IMR-90 (cell line): ENCODE measurements around the gene TEX2. TPM values are rescaled to one million over a fixed set of nuclear protein-coding genes. Genes with fewer than 3 reads are reported as not detected.

Source experiments
- ATAC-seq: fragments of 200-7000 bp; cut with Tn5 transposase; 2 replicates; pipeline ENCODE4 v1.9.1; 2020; ENCODE audit warnings: low read depth, mild to moderate bottlenecking, moderate library complexity
- Bru-seq: library from RNA; stranded (reverse); fragments of 400-500 nt; gene quantifications from one replicate; lab custom pipeline; 2021; lab: Mats Ljungman, UMichigan
- BruChase-seq, 2 experiments: library from RNA; stranded (reverse); fragments of 400-500 nt; gene quantifications; one replicate each; lab custom pipeline; 2021; lab: Mats Ljungman, UMichigan
- BruUV-seq: library from RNA; stranded (reverse); fragments of 400-500 nt; replicated peaks from 2 replicates; lab custom pipeline; 2021; lab: Mats Ljungman, UMichigan
- CTCF ChIA-PET: fragments of 300-600 bp; formaldehyde crosslinking; extraction: SDS; loops from one replicate; lab custom pipeline; 2021; ENCODE audit warnings: antibody characterized with exemption; lab: Yijun Ruan, JAX
- POLR2A ChIA-PET: fragments of 300-600 bp; sonication (Branson Sonifier 250); formaldehyde crosslinking; loops from one replicate; lab custom pipeline; 2022; ENCODE audit warnings: antibody characterized with exemption; ENCODE audit not compliant: unreplicated experiment; lab: Charles Lee
- DNase-seq: peaks from one replicate; pipeline ENCODE4 v3.0.0; 2013
- H2AFZ ChIP-seq: replicated peaks from 2 replicates; pipeline ENCODE3; 2013; ENCODE audit warnings: low read length, mild to moderate bottlenecking; ENCODE audit not compliant: poor library complexity
- H2AK5ac ChIP-seq: 2 replicates; pipeline ENCODE4 v1.6.1; 2013; ENCODE audit warnings: low read depth, low read length, inconsistent platforms
- H2AK9ac ChIP-seq: replicated peaks from 2 replicates; pipeline ENCODE3; 2013; ENCODE audit warnings: mild to moderate bottlenecking, low read depth, low read length, moderate library complexity; ENCODE audit not compliant: poor library complexity
- H2BK120ac ChIP-seq: 2 replicates; pipeline ENCODE4 v1.6.1; 2013; ENCODE audit warnings: low read depth, low read length, inconsistent platforms
- H2BK15ac ChIP-seq: 3 replicates; pipeline ENCODE4 v1.6.1; 2013; ENCODE audit warnings: low read depth, low read length, inconsistent platforms
- H2BK20ac ChIP-seq: 2 replicates; pipeline ENCODE4 v1.6.1; 2013; ENCODE audit warnings: low read depth, mild to moderate bottlenecking, inconsistent platforms, low read length, moderate library complexity
- H2BK5ac ChIP-seq: 2 replicates; pipeline ENCODE4 v1.6.1; 2013; ENCODE audit warnings: mild to moderate bottlenecking, low read depth, low read length, inconsistent platforms; ENCODE audit not compliant: poor library complexity, severe bottlenecking
- H3K14ac ChIP-seq: replicated peaks from 2 replicates; pipeline ENCODE4 v1.6.1; 2013; ENCODE audit warnings: low read depth, low read length, inconsistent platforms
- H3K18ac ChIP-seq: 2 replicates; pipeline ENCODE4 v1.6.1; 2013; ENCODE audit warnings: low read depth, low read length, control low read depth
- H3K23ac ChIP-seq: 2 replicates; pipeline ENCODE4 v1.6.1; 2013; ENCODE audit warnings: low read depth, low read length, inconsistent platforms
- H3K27ac ChIP-seq: 2 replicates; pipeline ENCODE4 v1.5.1; 2013; ENCODE audit warnings: mild to moderate bottlenecking, control low read depth, low read length; ENCODE audit not compliant: insufficient read depth
- H3K27me3 ChIP-seq: 2 replicates; pipeline ENCODE4 v1.6.1; 2013; ENCODE audit warnings: low read length; ENCODE audit not compliant: control insufficient read depth, insufficient read depth
- H3K36me3 ChIP-seq: 2 replicates; pipeline ENCODE4 v1.6.1; 2013; ENCODE audit warnings: low read length, mixed read lengths; ENCODE audit not compliant: control insufficient read depth, insufficient read depth
- H3K4ac ChIP-seq: 2 replicates; pipeline ENCODE4 v1.6.1; 2013; ENCODE audit warnings: low read depth, low read length, inconsistent platforms
- H3K4me1 ChIP-seq: 2 replicates; pipeline ENCODE4 v1.6.1; 2013; ENCODE audit warnings: low read length, mixed read lengths; ENCODE audit not compliant: control insufficient read depth, insufficient read depth
- H3K4me2 ChIP-seq: 2 replicates; pipeline ENCODE4 v1.6.1; 2013; ENCODE audit warnings: low read depth, mild to moderate bottlenecking, control low read depth, low read length, moderate library complexity
- H3K4me3 ChIP-seq: 2 replicates; pipeline ENCODE4 v1.5.1; 2013; ENCODE audit warnings: low read depth, mild to moderate bottlenecking, control low read depth, low read length, moderate library complexity; ENCODE audit not compliant: insufficient read depth
- H3K56ac ChIP-seq: 2 replicates; pipeline ENCODE4 v1.6.1; 2013; ENCODE audit warnings: low read length, inconsistent platforms; ENCODE audit not compliant: insufficient read depth; ENCODE audit errors: extremely low read depth
- H3K79me1 ChIP-seq, 2 experiments: 2 replicates each; pipeline ENCODE4 v1.6.1; 2013; ENCODE audit warnings: low read length in 2 of 2, inconsistent platforms in 1 of 2, low read depth in 1 of 2
- H3K9ac ChIP-seq: 2 replicates; pipeline ENCODE4 v1.6.1; 2013; ENCODE audit warnings: low read depth, low read length, control low read depth
- H3K9me1 ChIP-seq: 2 replicates; pipeline ENCODE4 v1.6.1; 2013; ENCODE audit warnings: low read length, inconsistent platforms; ENCODE audit not compliant: insufficient read depth
- H3K9me3 ChIP-seq: 2 replicates; pipeline ENCODE4 v1.6.1; 2013; ENCODE audit warnings: low read length; ENCODE audit not compliant: control insufficient read depth, insufficient read depth
- H4K20me1 ChIP-seq: 2 replicates; pipeline ENCODE4 v1.6.1; 2013; ENCODE audit warnings: low read length, inconsistent platforms; ENCODE audit not compliant: insufficient read depth
- H4K5ac ChIP-seq: 2 replicates; pipeline ENCODE4 v1.6.1; 2013; ENCODE audit warnings: mild to moderate bottlenecking, low read depth, low read length, control low read depth
- H4K8ac ChIP-seq, 2 experiments: 2 replicates each; pipeline ENCODE4 v1.6.1; 2013; ENCODE audit warnings: low read depth in 2 of 2, low read length in 2 of 2, control low read depth in 1 of 2, inconsistent platforms in 1 of 2
- H4K91ac ChIP-seq: 2 replicates; pipeline ENCODE4 v1.6.1; 2013; ENCODE audit warnings: low read depth, low read length, inconsistent platforms; ENCODE audit not compliant: insufficient read depth
- CEBPB ChIP-seq: IDR thresholded peaks from 2 replicates; pipeline ENCODE4 v1.6.1; 2012; ENCODE audit warnings: low read depth, low read length, improper control_type of control experiment
- ELK1 ChIP-seq: fragments of 150-350 bp; IDR thresholded peaks from 2 replicates; pipeline ENCODE4 v1.6.1; 2016; ENCODE audit warnings: low read depth, mild to moderate bottlenecking, low read length, moderate library complexity, borderline replicate concordance
- FOS ChIP-seq: fragments of 150-350 bp; IDR thresholded peaks from 2 replicates; pipeline ENCODE4 v1.6.1; 2016; ENCODE audit warnings: low read depth, low read length
- MAZ ChIP-seq: IDR thresholded peaks from 2 replicates; pipeline ENCODE4 v1.6.1; 2012; ENCODE audit warnings: low read depth, mild to moderate bottlenecking, low read length, improper control_type of control experiment, moderate library complexity, borderline replicate concordance
- MXI1 ChIP-seq: IDR thresholded peaks from 2 replicates; pipeline ENCODE4 v1.6.1; 2012; ENCODE audit warnings: low read depth, mild to moderate bottlenecking, low read length, moderate library complexity, borderline replicate concordance
- NFE2L2 ChIP-seq: fragments of 150-350 bp; IDR thresholded peaks from 2 replicates; pipeline ENCODE4 v1.6.1; 2016; ENCODE audit warnings: low read depth, mild to moderate bottlenecking, low read length
- POLR2A ChIP-seq: IDR thresholded peaks from 2 replicates; pipeline ENCODE4 v1.6.1; 2012; ENCODE audit warnings: mild to moderate bottlenecking, low read depth, low read length
- RCOR1 ChIP-seq: IDR thresholded peaks from 2 replicates; pipeline ENCODE4 v1.6.1; 2012; ENCODE audit warnings: mild to moderate bottlenecking, low read length, improper control_type of control experiment; ENCODE audit not compliant: insufficient replicate concordance
- SMC3 ChIP-seq: fragments of 150-350 bp; IDR thresholded peaks from 2 replicates; pipeline ENCODE4 v1.6.1; 2016; ENCODE audit warnings: low read depth, mild to moderate bottlenecking, antibody characterized with exemption, low read length, moderate library complexity
- WGBS, 2 experiments: methylation state at CpG; one replicate each; pipeline versions ENCODE4 v1.1.5 to v1.1.7; 2013; ENCODE audit warnings: missing lambda C conversion rate in 2 of 2; ENCODE audit not compliant: insufficient read length in 1 of 2; ENCODE audit errors: extremely low coverage in 2 of 2; 5-methylcytosine and 5-hydroxymethylcytosine counted together
- dilution Hi-C: fragments of 300-500 bp; cut with HindIII; formaldehyde crosslinking; loops from one replicate; pipeline ENCODE4 v1.14.3; 2018; ENCODE audit warnings: low sequenced_read_pairs; ENCODE audit not compliant: unreplicated experiment
- in situ Hi-C: fragments of 300-500 bp; cut with MboI; formaldehyde crosslinking; loops from 3 replicates; pipeline ENCODE4 v1.14.3; 2019; ENCODE audit warnings: low sequenced_read_pairs, inconsistent platforms, mixed read lengths
- intact Hi-C: fragments of 100-400 bp; cut with micrococcal nuclease; formaldehyde crosslinking; loops from 2 replicates; pipeline ENCODE4 v1.10.0; 2022
- long read RNA-seq: library from polyadenylated mRNA; unstranded; transcript quantifications from one replicate; pipeline ENCODE4 v2.0.0, GENCODE V29; 2021; ENCODE audit not compliant: unreplicated experiment
- polyA plus RNA-seq, 3 experiments: library from polyadenylated mRNA; depleted of rRNA; stranded (reverse); fragments of >200 nt; gene quantifications; 2 replicates each; pipeline ENCODE4 v1.2.3, GENCODE V29; 2012; ENCODE audit warnings: low replicate concordance in 1 of 3
- total RNA-seq: library from RNA; depleted of rRNA; stranded (reverse); fragments of >200 nt; gene quantifications from 2 replicates; pipeline ENCODE4 v1.2.3, GENCODE V29; 2012; rRNA removed

TEX2 gene, protein sequence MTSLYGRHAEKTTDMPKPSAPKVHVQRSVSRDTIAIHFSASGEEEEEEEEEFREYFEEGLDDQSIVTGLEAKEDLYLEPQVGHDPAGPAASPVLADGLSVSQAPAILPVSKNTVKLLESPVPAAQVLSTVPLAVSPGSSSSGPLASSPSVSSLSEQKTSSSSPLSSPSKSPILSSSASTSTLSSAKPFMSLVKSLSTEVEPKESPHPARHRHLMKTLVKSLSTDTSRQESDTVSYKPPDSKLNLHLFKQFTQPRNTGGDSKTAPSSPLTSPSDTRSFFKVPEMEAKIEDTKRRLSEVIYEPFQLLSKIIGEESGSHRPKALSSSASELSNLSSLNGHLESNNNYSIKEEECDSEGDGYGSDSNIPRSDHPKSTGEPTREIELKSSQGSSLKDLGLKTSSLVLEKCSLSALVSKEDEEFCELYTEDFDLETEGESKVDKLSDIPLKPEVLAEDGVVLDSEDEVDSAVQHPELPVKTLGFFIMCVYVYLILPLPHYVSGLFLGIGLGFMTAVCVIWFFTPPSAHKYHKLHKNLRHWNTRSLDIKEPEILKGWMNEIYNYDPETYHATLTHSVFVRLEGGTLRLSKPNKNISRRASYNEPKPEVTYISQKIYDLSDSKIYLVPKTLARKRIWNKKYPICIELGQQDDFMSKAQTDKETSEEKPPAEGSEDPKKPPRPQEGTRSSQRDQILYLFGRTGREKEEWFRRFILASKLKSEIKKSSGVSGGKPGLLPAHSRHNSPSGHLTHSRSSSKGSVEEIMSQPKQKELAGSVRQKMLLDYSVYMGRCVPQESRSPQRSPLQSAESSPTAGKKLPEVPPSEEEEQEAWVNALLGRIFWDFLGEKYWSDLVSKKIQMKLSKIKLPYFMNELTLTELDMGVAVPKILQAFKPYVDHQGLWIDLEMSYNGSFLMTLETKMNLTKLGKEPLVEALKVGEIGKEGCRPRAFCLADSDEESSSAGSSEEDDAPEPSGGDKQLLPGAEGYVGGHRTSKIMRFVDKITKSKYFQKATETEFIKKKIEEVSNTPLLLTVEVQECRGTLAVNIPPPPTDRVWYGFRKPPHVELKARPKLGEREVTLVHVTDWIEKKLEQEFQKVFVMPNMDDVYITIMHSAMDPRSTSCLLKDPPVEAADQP
- total RNA-seq (21.9 and 24.4 TPM in 2 replicates), polyA plus RNA-seq (2012; rRNA removed) (17.1 and 18.2 TPM in 2 replicates), Bru-seq, nascent RNA (percentile 68 among the genes with signal in this experiment), BruChase-seq, experiment 1, labeled RNA remaining after a 6-hour chase (percentile 68 among the genes with signal in this experiment), BruChase-seq, experiment 2, labeled RNA remaining after a 2-hour chase (percentile 61 among the genes with signal in this experiment)
- polyA plus RNA-seq (2012; cell fraction: cytosol; rRNA removed): 9.4 and 10.0 TPM in 2 replicates
- polyA plus RNA-seq (2012; cell fraction: nucleus; rRNA removed; ENCODE audit: low replicate concordance): 6.9 and 17.6 TPM in 2 replicates
- long read RNA-seq, full-length matches to known transcripts: 9 of 27 reads
- long read RNA-seq, partial matches to known transcripts: 15 of 27 reads
- long read RNA-seq, other reads (novel, unspliced or antisense): 3 of 27 reads

DNA sequence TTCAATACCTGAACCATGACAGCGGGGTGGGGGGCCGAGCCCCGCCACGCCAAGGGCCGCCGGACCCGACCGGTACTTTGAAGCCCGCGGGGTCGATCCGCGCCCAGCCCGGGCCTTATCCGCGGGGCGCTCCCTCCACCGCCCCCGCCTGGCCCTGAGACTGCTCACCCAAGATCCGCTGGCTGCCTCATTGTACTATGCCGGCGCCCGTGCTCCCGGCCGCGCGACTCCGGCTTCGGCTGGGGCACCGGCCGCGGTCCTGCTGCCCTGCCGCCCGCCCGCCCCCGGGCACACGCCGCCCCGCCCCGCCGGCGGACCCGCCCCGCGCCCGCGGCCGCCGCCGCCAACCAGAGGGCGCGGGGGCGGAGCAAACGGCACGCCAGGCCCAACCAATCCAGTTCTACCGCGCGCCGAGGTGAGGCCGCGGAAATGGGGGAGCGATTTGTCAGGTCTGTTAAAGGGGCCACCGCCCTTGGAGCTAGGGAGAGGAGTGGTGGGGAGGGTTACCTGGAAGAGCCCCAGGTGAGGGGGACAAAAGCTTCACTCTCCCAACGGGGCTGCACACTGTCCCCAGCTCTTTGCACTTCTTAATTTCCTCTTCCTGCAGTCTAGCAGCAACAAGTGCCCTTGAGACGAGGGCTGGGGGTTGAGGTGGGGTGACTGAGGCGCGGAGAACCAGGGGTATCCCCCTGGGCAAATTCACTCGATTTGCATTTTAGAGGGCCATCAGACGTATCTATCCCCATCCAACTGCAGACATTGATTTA, at the start of gene TEX2:
Gene TEX2 (minus strand): TSS at position 261 of the 767 bp plus-strand sequence. CDS start 49,043 bp downstream, outside the sequence.
- Histone ChIP-seq H4K8ac (peak within 1 kb of the TSS; percentile 91 to 100), H3K9me3 (peaks cover under 1% of the 10 kb centered on the region; the same call in 1 of the 2 replicates), H2AFZ (peak within 1 kb of the TSS; percentile 100), H3K4me2 (peak within 1 kb of the TSS; percentile 95), H2BK20ac (peak within 1 kb of the TSS; percentile 74; the same call in 1 of the 2 replicates), H3K14ac (peak within 1 kb of the TSS; percentile 89), H3K4me3 (peak within 1 kb of the TSS; percentile 83), H4K20me1 (peaks cover 13% of the 10 kb centered on the region; the same call in 1 of the 2 replicates), H4K5ac (peak within 1 kb of the TSS; percentile 96), H3K79me1 (peaks cover 31 to 39% of the 10 kb centered on the region in 2 experiments), H3K27me3 (peaks cover 9% of the 10 kb centered on the region), H4K91ac (peak within 1 kb of the TSS; percentile 86), H3K23ac (peak within 1 kb of the TSS; percentile 95), H2BK5ac (peak within 1 kb of the TSS; percentile 47), H2AK9ac (peak within 1 kb of the TSS; percentile 98), H3K9ac (peak within 1 kb of the TSS; percentile 74), H2AK5ac (no peak within 1 kb of the TSS), H3K27ac (peak within 1 kb of the TSS; percentile 40), H3K56ac (peak within 1 kb of the TSS; percentile 56), H3K18ac (peak within 1 kb of the TSS; percentile 45), H3K36me3 (no peaks in the 10 kb centered on the region), H2BK15ac (peak within 1 kb of the TSS; percentile 83; the same call in 2 of the 3 replicates), H3K4me1 (peaks cover 5% of the 10 kb centered on the region), H3K4ac (peak within 1 kb of the TSS; percentile 95), H3K9me1 (0 out of 2 replicates have a peak, but pooled peaks cover 5% of the 10 kb centered on the region), H2BK120ac (peak within 1 kb of the TSS; percentile 91)
- in situ Hi-C loops (no loop called here), intact Hi-C loops (loop anchor here (1.0 to 5.0 kb wide), 2 partner anchors 61 to 118 kb away; no protein-coding TSS in a partner anchor), dilution Hi-C loops (no loop called here)
- ATAC-seq (peak; percentile 98), DNase-seq (peak; percentile 77)
- ChIA-PET CTCF (interaction anchor here (1.2 kb wide), 1 partner anchor 29 kb away, joined by 3 read pairs; no protein-coding TSS in a partner anchor), POLR2A (no interaction called here)
- BruUV-seq: no TSS peak
- WGBS, 2 experiments: 0% methylated on average over 48 of the region's 69 CpGs; no CpG with 5 or more reads in 1 of the 2 experiments
- TF ChIP-seq NFE2L2 (no peak), MAZ (peak; percentile 45; the same call in 1 of the 2 replicates), POLR2A (peak; percentile 72), CEBPB (no peak), FOS (no peak), RCOR1 (no peak), SMC3 (no peak), MXI1 (0 out of 2 replicates have a peak, but pooled peaks have one; percentile 32), ELK1 (no peak)
